ENCODE measurements around the gene PLA2G2F. TPM values are rescaled to one million over a fixed set of nuclear protein-coding genes. Genes with fewer than 3 reads are reported as not detected.

The PLA2G2F gene
- total RNA-seq, 2 donors from 2014 or later, result not detected

DNA sequence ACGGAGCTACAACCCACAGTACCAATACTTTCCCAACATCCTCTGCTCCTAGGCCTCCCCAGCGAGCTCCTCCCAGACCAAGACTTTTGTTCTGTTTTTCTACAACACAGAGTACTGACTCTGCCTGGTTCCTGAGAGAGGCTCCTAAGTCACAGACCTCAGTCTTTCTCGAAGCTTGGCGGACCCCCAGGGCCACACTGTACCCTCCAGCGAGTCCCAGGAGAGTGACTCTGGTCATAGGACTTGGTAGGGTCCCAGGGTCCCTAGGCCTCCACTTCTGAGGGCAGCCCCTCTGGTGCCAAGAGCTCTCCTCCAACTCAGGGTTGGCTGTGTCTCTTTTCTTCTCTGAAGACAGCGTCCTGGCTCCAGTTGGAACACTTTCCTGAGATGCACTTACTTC lies 48.5 kb upstream of the PLA2G2F start:
- H3K9me3 ChIP-seq (ENCODE audit: control insufficient read depth, low read length), result peaks cover 5% of the 10 kb centered on the region
- TF ChIP-seq, protein P1, sequence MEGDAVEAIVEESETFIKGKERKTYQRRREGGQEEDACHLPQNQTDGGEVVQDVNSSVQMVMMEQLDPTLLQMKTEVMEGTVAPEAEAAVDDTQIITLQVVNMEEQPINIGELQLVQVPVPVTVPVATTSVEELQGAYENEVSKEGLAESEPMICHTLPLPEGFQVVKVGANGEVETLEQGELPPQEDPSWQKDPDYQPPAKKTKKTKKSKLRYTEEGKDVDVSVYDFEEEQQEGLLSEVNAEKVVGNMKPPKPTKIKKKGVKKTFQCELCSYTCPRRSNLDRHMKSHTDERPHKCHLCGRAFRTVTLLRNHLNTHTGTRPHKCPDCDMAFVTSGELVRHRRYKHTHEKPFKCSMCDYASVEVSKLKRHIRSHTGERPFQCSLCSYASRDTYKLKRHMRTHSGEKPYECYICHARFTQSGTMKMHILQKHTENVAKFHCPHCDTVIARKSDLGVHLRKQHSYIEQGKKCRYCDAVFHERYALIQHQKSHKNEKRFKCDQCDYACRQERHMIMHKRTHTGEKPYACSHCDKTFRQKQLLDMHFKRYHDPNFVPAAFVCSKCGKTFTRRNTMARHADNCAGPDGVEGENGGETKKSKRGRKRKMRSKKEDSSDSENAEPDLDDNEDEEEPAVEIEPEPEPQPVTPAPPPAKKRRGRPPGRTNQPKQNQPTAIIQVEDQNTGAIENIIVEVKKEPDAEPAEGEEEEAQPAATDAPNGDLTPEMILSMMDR (conservative IDR thresholded peaks at IDR 0.05), result no peak
- H3K27ac Mint-ChIP-seq, result no peak overlapping the region
- no peaks in the 10 kb centered on the region for H3K4me1 ChIP-seq (ENCODE audit: control insufficient read depth, insufficient read depth, low read length)
- peaks cover 12% of the 10 kb centered on the region for H3K9me3 Mint-ChIP-seq
- DNase-seq, result no peak
- no peak overlapping the region for H3K9ac ChIP-seq (ENCODE audit: extremely low read depth, low read length, poor library complexity, severe bottlenecking)
- WGBS, 2 experiments (ENCODE audit: insufficient coverage in 1 of 2, insufficient read length in 1 of 2), result 89 to 96% methylated on average over 5 to 6 of the region's 6 CpGs
- no peaks in the 10 kb centered on the region for H3K4me1 Mint-ChIP-seq
- H3K36me3 Mint-ChIP-seq (ENCODE audit: low read depth), result no peaks in the 10 kb centered on the region
- H3K4me3 ChIP-seq (ENCODE audit: low read length), result no peak overlapping the region
- H3K4me3 Mint-ChIP-seq, result no peak overlapping the region
- H3K27me3 Mint-ChIP-seq (ENCODE audit: insufficient read depth), result peaks cover 17% of the 10 kb centered on the region
- no peak overlapping the region for H3K27ac ChIP-seq (ENCODE audit: low read depth, low read length)
- no peaks in the 10 kb centered on the region for H3K36me3 ChIP-seq (ENCODE audit: control insufficient read depth, insufficient read depth, low read length)
- H3K27me3 ChIP-seq (ENCODE audit: control insufficient read depth, insufficient read depth, low read length, poor library complexity, severe bottlenecking), result peaks cover 10% of the 10 kb centered on the region

DNA sequence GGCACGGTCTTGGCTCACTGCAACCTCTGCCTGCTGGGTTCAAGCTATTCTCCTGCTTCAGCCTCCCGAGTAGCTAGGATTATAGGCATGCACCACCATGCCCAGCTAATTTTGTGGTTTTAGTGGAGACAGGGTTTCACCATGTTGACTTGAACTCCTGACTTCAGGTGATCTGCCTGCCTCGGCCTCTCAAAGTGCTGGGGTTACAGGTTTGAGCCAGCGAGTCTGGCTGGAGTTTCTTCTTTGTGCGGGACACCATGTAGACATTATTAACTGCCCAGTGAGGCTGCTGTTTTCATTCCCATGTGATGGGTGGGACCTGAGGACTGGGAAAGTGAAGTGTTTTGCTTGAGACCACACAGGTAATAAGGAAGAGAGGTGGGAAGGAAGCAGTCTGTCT lies 45.8 kb upstream of the PLA2G2F start:
- no peak overlapping the region for H3K27ac ChIP-seq (ENCODE audit: low read depth, low read length)
- no peak overlapping the region for H3K4me3 Mint-ChIP-seq
- no peaks in the 10 kb centered on the region for H3K4me1 ChIP-seq (ENCODE audit: control insufficient read depth, insufficient read depth, low read length)
- peaks cover 10% of the 10 kb centered on the region for H3K27me3 ChIP-seq (ENCODE audit: control insufficient read depth, insufficient read depth, low read length, poor library complexity, severe bottlenecking)
- no peaks in the 10 kb centered on the region for H3K4me1 Mint-ChIP-seq
- H3K36me3 ChIP-seq (ENCODE audit: control insufficient read depth, insufficient read depth, low read length), result no peaks in the 10 kb centered on the region
- no peak for DNase-seq
- no peak overlapping the region for H3K27ac Mint-ChIP-seq
- WGBS, 2 experiments (ENCODE audit: insufficient coverage in 1 of 2, insufficient read length in 1 of 2), result 84 to 91% methylated on average over 5 of the region's 5 CpGs
- TF ChIP-seq, protein P1 (conservative IDR thresholded peaks at IDR 0.05), result no peak
- H3K9me3 Mint-ChIP-seq, result peaks cover 36% of the 10 kb centered on the region
- peaks cover 3% of the 10 kb centered on the region for H3K36me3 Mint-ChIP-seq (ENCODE audit: low read depth)
- no peak overlapping the region for H3K9ac ChIP-seq (ENCODE audit: extremely low read depth, low read length, poor library complexity, severe bottlenecking)
- H3K9me3 ChIP-seq (ENCODE audit: control insufficient read depth, low read length), result peaks cover 23% of the 10 kb centered on the region
- H3K4me3 ChIP-seq (ENCODE audit: low read length), result no peak overlapping the region
- peaks cover 17% of the 10 kb centered on the region for H3K27me3 Mint-ChIP-seq (ENCODE audit: insufficient read depth)

GRCh38 chr1:20093940-20094391 lies 45.2 kb upstream of the PLA2G2F start:
- WGBS, 2 experiments (ENCODE audit: insufficient coverage in 1 of 2, insufficient read length in 1 of 2), result 92 to 97% methylated on average over 5 of the region's 5 CpGs
- Histone ChIP-seq H3K36me3 (ENCODE audit: control insufficient read depth, insufficient read depth, low read length) (no peaks in the 10 kb centered on the region), H3K27ac (ENCODE audit: low read depth, low read length) (no peak overlapping the region), H3K9me3 (ENCODE audit: control insufficient read depth, low read length) (peaks cover 23% of the 10 kb centered on the region), H3K27me3 (ENCODE audit: control insufficient read depth, insufficient read depth, low read length, poor library complexity, severe bottlenecking) (peaks cover 10% of the 10 kb centered on the region), H3K9ac (ENCODE audit: extremely low read depth, low read length, poor library complexity, severe bottlenecking) (no peak overlapping the region), H3K4me1 (ENCODE audit: control insufficient read depth, insufficient read depth, low read length) (no peaks in the 10 kb centered on the region), H3K4me3 (ENCODE audit: low read length) (no peak overlapping the region)
- Mint-ChIP-seq H3K4me3 (no peak overlapping the region), H3K36me3 (ENCODE audit: low read depth) (peaks cover 3% of the 10 kb centered on the region), H3K4me1 (no peaks in the 10 kb centered on the region), H3K9me3 (peaks cover 37% of the 10 kb centered on the region), H3K27me3 (ENCODE audit: insufficient read depth) (peaks cover 17% of the 10 kb centered on the region), H3K27ac (no peak overlapping the region)
- DNase-seq, result no peak
- TF ChIP-seq, protein P1 (conservative IDR thresholded peaks at IDR 0.05), result no peak

All from endodermal cell (in vitro differentiated cells).